GM12875 (cell line): Measurements from ENCODE around the gene CIDEC.
A peak's percentile ranks its signal among the peaks of the same experiment; 100 is the strongest.
"Not testable (repeated sequence)": the region's sequence is repeated elsewhere in the genome, so short reads cannot be mapped to it uniquely, and the experiment has no call there.

ENCODE experiments used
- H3K4me3 ChIP-seq: one replicate; pipeline ENCODE4 v1.5.1; 2011; ENCODE audit warnings: low read depth, low read length, control low read depth
- TF ChIP-seq, protein P1 (sequence below): IDR thresholded peaks from 2 replicates; pipeline ENCODE4 v1.5.1; 2011; ENCODE audit warnings: low read depth, mild to moderate bottlenecking, control low read depth, inconsistent platforms, low read length, moderate library complexity, borderline replicate concordance; ENCODE audit not compliant: insufficient read depth

The CIDEC gene

DNA sequence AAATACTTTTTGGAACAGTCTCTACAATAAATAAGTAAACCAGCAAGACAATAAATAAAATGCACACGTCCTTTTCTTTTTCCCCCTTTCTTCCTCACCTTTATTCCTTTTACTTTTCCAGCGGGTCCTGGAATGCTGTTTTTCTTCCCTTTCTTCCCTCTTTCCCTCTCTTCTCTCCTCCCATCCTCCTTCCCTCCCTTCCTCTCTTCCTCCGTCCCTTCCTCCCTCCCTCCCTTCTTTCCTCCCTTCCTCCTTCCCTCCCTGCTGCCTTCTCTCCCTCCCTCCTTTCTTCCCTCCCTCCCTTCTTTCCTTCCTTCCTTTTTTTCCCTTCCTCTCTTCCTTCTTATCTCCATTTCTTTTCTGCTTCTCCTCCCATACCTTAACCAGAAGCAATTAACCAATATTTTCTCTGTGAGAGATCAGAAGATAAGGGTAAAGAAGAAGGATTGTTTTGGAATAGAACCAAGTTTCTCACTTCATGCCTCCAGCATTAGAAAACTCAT, 19.3 kb upstream of the CIDEC start:
- H3K4me3 ChIP-seq = no peak overlapping the region
- TF ChIP-seq, protein P1, sequence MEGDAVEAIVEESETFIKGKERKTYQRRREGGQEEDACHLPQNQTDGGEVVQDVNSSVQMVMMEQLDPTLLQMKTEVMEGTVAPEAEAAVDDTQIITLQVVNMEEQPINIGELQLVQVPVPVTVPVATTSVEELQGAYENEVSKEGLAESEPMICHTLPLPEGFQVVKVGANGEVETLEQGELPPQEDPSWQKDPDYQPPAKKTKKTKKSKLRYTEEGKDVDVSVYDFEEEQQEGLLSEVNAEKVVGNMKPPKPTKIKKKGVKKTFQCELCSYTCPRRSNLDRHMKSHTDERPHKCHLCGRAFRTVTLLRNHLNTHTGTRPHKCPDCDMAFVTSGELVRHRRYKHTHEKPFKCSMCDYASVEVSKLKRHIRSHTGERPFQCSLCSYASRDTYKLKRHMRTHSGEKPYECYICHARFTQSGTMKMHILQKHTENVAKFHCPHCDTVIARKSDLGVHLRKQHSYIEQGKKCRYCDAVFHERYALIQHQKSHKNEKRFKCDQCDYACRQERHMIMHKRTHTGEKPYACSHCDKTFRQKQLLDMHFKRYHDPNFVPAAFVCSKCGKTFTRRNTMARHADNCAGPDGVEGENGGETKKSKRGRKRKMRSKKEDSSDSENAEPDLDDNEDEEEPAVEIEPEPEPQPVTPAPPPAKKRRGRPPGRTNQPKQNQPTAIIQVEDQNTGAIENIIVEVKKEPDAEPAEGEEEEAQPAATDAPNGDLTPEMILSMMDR = no peak

- TF ChIP-seq, protein P1 = no peak
- H3K4me3 ChIP-seq = no peak overlapping the region
Observed at GRCh38 chr3:9898467-9899241, 18.6 kb upstream of the CIDEC start.

DNA sequence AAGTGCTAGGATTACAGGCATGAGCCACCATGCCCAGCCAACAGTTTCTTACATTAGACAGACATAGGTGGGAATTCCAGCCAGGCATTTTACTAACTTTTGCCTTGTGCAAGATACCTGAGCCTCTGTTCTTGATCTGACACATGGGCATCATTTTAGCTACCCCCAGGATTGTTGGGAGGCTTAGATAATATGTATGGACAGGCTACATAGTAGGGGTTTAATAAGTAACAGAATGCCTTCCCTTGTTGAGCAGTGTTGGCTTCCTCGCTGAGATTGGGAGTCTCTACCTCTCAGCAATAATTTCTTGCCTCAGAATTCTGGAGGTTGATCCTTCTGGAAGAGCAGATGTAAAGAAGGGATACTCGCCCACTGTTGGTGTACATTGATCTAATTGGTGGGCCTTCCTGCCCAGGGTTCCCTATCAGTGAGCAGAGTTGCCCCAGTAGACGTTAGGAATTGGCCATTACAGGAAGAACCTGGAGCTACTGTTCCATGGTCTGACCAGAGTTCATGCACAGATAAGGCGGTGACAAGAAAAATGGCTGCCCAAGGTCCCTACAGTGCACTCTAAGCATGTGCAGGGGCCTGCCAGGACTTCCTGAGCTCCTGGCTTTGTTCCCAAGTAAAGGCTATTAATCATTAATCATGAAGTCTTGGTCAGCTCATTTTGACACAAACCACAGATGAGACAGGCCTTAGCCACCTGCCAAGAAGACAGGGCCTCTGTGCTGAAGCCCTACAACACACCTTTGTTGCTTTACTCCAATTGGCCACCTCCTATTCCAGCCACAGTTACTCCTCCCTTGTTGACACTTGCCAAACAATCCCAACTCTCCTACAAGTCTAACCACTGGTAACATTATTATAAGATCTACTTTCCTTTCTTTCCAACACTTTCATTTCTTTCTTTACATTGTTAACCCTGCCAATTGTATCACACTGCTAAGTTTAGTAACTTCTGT, 17.6 kb upstream of the CIDEC start:
- H3K4me3 ChIP-seq = no peak overlapping the region
- TF ChIP-seq, protein P1 = no peak

- H3K4me3 ChIP-seq = not testable (repeated sequence)
Observed at GRCh38 chr3:9896755-9897407, 16.8 kb upstream of the CIDEC start.

DNA sequence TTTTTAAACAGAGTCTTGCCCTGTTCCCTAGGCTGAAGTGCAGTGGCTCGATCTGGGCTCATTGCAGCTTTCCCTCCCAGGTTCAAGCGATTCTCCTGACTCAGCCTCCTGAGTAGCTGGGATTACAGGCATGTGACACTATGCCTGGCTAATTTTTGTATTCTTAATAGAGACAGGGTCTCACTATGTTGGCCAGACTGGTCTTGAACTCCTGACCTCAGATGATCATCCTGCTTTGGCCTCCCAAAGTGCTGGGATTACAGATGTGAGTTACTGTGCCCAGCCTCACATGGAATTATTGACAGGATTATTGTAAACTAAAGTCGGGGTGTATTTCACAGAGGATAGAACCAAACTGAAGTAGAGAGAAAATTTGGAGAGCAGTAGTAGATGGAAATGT, 15.7 kb upstream of the CIDEC start:
- not testable (repeated sequence) for H3K4me3 ChIP-seq

GRCh38 chr3:9893739-9894138, 13.7 kb upstream of the CIDEC start:
- TF ChIP-seq, protein P1 = no peak
- H3K4me3 ChIP-seq = no peak overlapping the region

DNA sequence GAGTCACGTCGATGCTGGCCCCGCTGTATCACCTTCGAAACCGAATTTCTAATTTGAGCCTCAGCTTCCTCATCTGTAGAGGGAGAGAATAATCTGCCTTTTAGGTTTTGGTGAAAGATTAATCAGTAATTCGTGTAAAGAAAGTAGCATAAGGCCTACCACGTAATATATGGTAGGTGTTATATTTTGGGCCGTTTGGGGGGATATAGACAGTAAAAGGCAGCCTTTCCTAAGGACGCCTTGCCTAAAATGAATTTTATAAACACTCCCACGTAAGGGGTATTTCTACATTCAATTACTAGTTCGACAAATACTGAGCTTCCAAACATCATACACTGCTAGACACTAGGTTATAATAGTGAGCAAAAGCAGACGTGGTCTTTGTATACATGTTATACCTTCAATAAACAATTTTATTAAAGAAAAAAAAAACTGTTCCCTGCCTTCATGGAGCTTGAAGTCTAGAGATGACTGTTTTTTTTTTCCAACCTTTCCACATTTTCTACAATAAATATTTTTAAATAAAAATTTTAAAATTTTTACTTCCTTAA, 11.1 kb upstream of the CIDEC start:
- peak overlapping the region; percentile 98 for H3K4me3 ChIP-seq
- TF ChIP-seq, protein P1 = no peak
